PC-9 (cell line): ENCODE data around the gene MPZL1.

Source experiments
- CTCF ChIP-seq: fragments of 200-600 bp; sonication (generic); conservative IDR thresholded peaks from 2 replicates; pipeline ENCODE4 v1.6.1; 2017; ENCODE audit warnings: mixed run types, antibody characterized with exemption, mild to moderate bottlenecking, moderate library complexity
- EZH2 ChIP-seq: fragments of 200-600 bp; sonication (generic); IDR thresholded peaks from 2 replicates; pipeline ENCODE4 v1.8.0; 2017; ENCODE audit warnings: antibody characterized with exemption, low read depth

GRCh38 chr1:167687919-167688519 is 33.8 kb upstream of the MPZL1 start:
- TF ChIP-seq CTCF (peak; percentile 95), EZH2 (no peak)
